ENCODE measurements around the gene CASTOR2. TPM values are rescaled to one million over a fixed set of nuclear protein-coding genes. Genes with fewer than 3 reads are reported as not detected.

CASTOR2 gene
- total and polyA plus RNA-seq, 7 experiments from 2014 or later = 0.46 to 5.1 (median 3.3) TPM

- DNase-seq (no peak), ATAC-seq (no peak)
- H3K27me3 Mint-ChIP-seq = no peaks in the 10 kb centered on the region
- ChIA-PET CTCF (no interaction called here), POLR2A (no interaction called here)
- no peaks in the 10 kb centered on the region for H3K4me1 ChIP-seq (ENCODE audit: control insufficient read depth in 2 of 2, insufficient read depth in 2 of 2, low read length in 2 of 2)
- H3K4me3 Mint-ChIP-seq = no peak overlapping the region
- H3K27ac ChIP-seq (ENCODE audit: low read depth, low read length) = no peak overlapping the region
- peaks cover 0 to 11% (median 0%) of the 10 kb centered on the region in 5 donors for H3K36me3 Mint-ChIP-seq
- H3K27ac Mint-ChIP-seq = no peak overlapping the region
- H3K36me3 ChIP-seq (ENCODE audit: control insufficient read depth in 2 of 3, insufficient read depth in 3 of 3, low read length in 3 of 3) = no peaks in the 10 kb centered on the region
- no peaks in the 10 kb centered on the region for H3K27me3 ChIP-seq (ENCODE audit: control insufficient read depth in 2 of 2, insufficient read depth in 2 of 2, low read length in 2 of 2)
- H3K9me3 ChIP-seq (ENCODE audit: control insufficient read depth in 2 of 3, low read length in 3 of 3) = no peaks in the 10 kb centered on the region
- intact Hi-C loops (cut with micrococcal nuclease) = no loop called here
- H3K4me1 Mint-ChIP-seq = no peaks in the 10 kb centered on the region
- H3K9me3 Mint-ChIP-seq = no peaks in the 10 kb centered on the region
- H3K4me3 ChIP-seq (ENCODE audit: low read length) = no peak overlapping the region
Measured at GRCh38 chr7:75019800-75020199, 55.3 kb downstream of the CASTOR2 start.

GRCh38 chr7:75024922-75025321, 60.4 kb downstream of the CASTOR2 start:
- no peaks in the 10 kb centered on the region for H3K27me3 Mint-ChIP-seq

GRCh38 chr7:75028299-75028698, 63.8 kb downstream of the CASTOR2 start:
- peaks cover 0 to 4% (median 0%) of the 10 kb centered on the region in 11 donors for H3K9me3 Mint-ChIP-seq
- Histone ChIP-seq H3K9me3 (ENCODE audit: control insufficient read depth in 2 of 3, low read length in 3 of 3) (peaks cover 0 to 5% (median 0%) of the 10 kb centered on the region in 3 experiments), H3K4me1 (ENCODE audit: control insufficient read depth in 2 of 2, insufficient read depth in 2 of 2, low read length in 2 of 2) (no peaks in the 10 kb centered on the region), H3K36me3 (ENCODE audit: control insufficient read depth in 2 of 3, insufficient read depth in 3 of 3, low read length in 3 of 3) (no peaks in the 10 kb centered on the region), H3K27me3 (ENCODE audit: control insufficient read depth in 2 of 2, insufficient read depth in 2 of 2, low read length in 2 of 2) (no peaks in the 10 kb centered on the region), H3K27ac (ENCODE audit: low read depth, low read length) (no peak overlapping the region), H3K4me3 (ENCODE audit: low read length) (no peak overlapping the region)
- DNase-seq (no peak), ATAC-seq (no peak)
- H3K4me3 Mint-ChIP-seq = no peak overlapping the region
- H3K4me1 Mint-ChIP-seq = peaks cover 0 to 8% (median 0%) of the 10 kb centered on the region in 7 donors
- peaks cover 0 to 11% (median 3%) of the 10 kb centered on the region in 5 donors for H3K36me3 Mint-ChIP-seq
- CTCF ChIA-PET = no interaction called here
- no peaks in the 10 kb centered on the region for H3K27me3 Mint-ChIP-seq
- intact Hi-C loops (cut with micrococcal nuclease) = no loop called here
- H3K27ac Mint-ChIP-seq = no peak overlapping the region
- POLR2A ChIA-PET = no interaction called here

More at GRCh38 chr7:75024922-75025321, 60.4 kb downstream of the CASTOR2 start:
- intact Hi-C loops (cut with micrococcal nuclease) = no loop called here
- Mint-ChIP-seq H3K36me3 (peaks cover 0 to 8% (median 0%) of the 10 kb centered on the region in 5 donors), H3K9me3 (peaks cover 0 to 2% (median 0%) of the 10 kb centered on the region in 11 donors), H3K27ac (no peak overlapping the region), H3K4me3 (no peak overlapping the region), H3K4me1 (peaks cover 0 to 4% (median 0%) of the 10 kb centered on the region in 7 donors)
- DNase-seq (no peak), ATAC-seq (no peak)
- H3K4me1 ChIP-seq (ENCODE audit: control insufficient read depth in 2 of 2, insufficient read depth in 2 of 2, low read length in 2 of 2) = no peaks in the 10 kb centered on the region
- CTCF ChIA-PET = no interaction called here
- H3K27ac ChIP-seq (ENCODE audit: low read depth, low read length) = no peak overlapping the region
- H3K36me3 ChIP-seq (ENCODE audit: control insufficient read depth in 2 of 3, insufficient read depth in 3 of 3, low read length in 3 of 3) = no peaks in the 10 kb centered on the region
- no peaks in the 10 kb centered on the region for H3K27me3 ChIP-seq (ENCODE audit: control insufficient read depth in 2 of 2, insufficient read depth in 2 of 2, low read length in 2 of 2)
- POLR2A ChIA-PET = no interaction called here
- H3K4me3 ChIP-seq (ENCODE audit: low read length) = no peak overlapping the region
- no peaks in the 10 kb centered on the region for H3K9me3 ChIP-seq (ENCODE audit: control insufficient read depth in 2 of 3, low read length in 3 of 3)

- Histone ChIP-seq H3K9me3 (ENCODE audit: control insufficient read depth in 2 of 3, low read length in 3 of 3) (peaks cover 0 to 5% (median 0%) of the 10 kb centered on the region in 3 experiments), H3K27ac (ENCODE audit: low read depth, low read length) (no peak overlapping the region), H3K4me3 (ENCODE audit: low read length) (no peak overlapping the region), H3K27me3 (ENCODE audit: control insufficient read depth in 2 of 2, insufficient read depth in 2 of 2, low read length in 2 of 2) (no peaks in the 10 kb centered on the region), H3K4me1 (ENCODE audit: control insufficient read depth in 2 of 2, insufficient read depth in 2 of 2, low read length in 2 of 2) (no peaks in the 10 kb centered on the region), H3K36me3 (ENCODE audit: control insufficient read depth in 2 of 3, insufficient read depth in 3 of 3, low read length in 3 of 3) (no peaks in the 10 kb centered on the region)
- H3K27me3 Mint-ChIP-seq = no peaks in the 10 kb centered on the region
- intact Hi-C loops (cut with micrococcal nuclease) = no loop called here
- DNase-seq (no peak), ATAC-seq (no peak)
- POLR2A ChIA-PET = no interaction called here
- H3K4me1 Mint-ChIP-seq = peaks cover 0 to 8% (median 0%) of the 10 kb centered on the region in 7 donors
- no peak overlapping the region for H3K27ac Mint-ChIP-seq
- CTCF ChIA-PET = no interaction called here
- H3K36me3 Mint-ChIP-seq = peaks cover 0 to 11% (median 3%) of the 10 kb centered on the region in 5 donors
- H3K4me3 Mint-ChIP-seq = no peak overlapping the region
- peaks cover 0 to 3% (median 0%) of the 10 kb centered on the region in 11 donors for H3K9me3 Mint-ChIP-seq
Measured at GRCh38 chr7:75033064-75033463, 68.6 kb downstream of the CASTOR2 start.

GRCh38 chr7:75033826-75034225, 69.3 kb downstream of the CASTOR2 start:
- no peak overlapping the region for H3K27ac ChIP-seq (ENCODE audit: low read depth, low read length)
- intact Hi-C loops (cut with micrococcal nuclease) = no loop called here
- H3K4me3 ChIP-seq (ENCODE audit: low read length) = no peak overlapping the region
- H3K9me3 Mint-ChIP-seq = peaks cover 0 to 3% (median 0%) of the 10 kb centered on the region in 11 donors
- H3K36me3 Mint-ChIP-seq = peaks cover 0 to 11% (median 3%) of the 10 kb centered on the region in 5 donors
- H3K4me1 ChIP-seq (ENCODE audit: control insufficient read depth in 2 of 2, insufficient read depth in 2 of 2, low read length in 2 of 2) = no peaks in the 10 kb centered on the region
- DNase-seq = no peak
- peaks cover 0 to 5% (median 0%) of the 10 kb centered on the region in 3 experiments for H3K9me3 ChIP-seq (ENCODE audit: control insufficient read depth in 2 of 3, low read length in 3 of 3)
- H3K27me3 Mint-ChIP-seq = no peaks in the 10 kb centered on the region
- H3K4me1 Mint-ChIP-seq = peaks cover 0 to 8% (median 0%) of the 10 kb centered on the region in 7 donors
- ATAC-seq = no peak
- H3K36me3 ChIP-seq (ENCODE audit: control insufficient read depth in 2 of 3, insufficient read depth in 3 of 3, low read length in 3 of 3) = no peaks in the 10 kb centered on the region
- CTCF ChIA-PET = no interaction called here
- no peaks in the 10 kb centered on the region for H3K27me3 ChIP-seq (ENCODE audit: control insufficient read depth in 2 of 2, insufficient read depth in 2 of 2, low read length in 2 of 2)
- H3K4me3 Mint-ChIP-seq = no peak overlapping the region
- H3K27ac Mint-ChIP-seq = peak overlapping the region in 1 of 9 donors; percentile 22
- POLR2A ChIA-PET = no interaction called here

DNA sequence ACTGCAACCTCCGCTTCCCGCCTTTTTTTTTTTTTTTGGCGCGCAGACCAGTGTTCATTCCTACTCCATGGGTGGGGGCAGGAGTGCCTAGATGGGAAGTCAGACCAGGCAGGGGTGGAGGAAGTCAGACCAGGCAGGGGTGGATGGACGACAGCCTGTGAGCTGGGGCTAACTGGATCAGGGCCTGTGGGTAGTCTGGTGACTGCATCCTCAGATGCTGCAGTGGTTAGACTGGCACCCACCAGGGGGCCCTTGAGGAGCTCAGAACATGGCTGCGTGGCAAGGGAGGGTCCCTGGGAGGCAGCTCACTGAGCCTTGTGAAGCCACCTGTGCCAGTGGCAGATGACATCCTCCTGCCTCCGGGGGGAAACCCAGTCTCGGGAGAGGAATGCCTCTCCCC, 74.0 kb downstream of the CASTOR2 start:
- Histone ChIP-seq H3K9me3 (ENCODE audit: control insufficient read depth in 2 of 3, low read length in 3 of 3) (no peaks in the 10 kb centered on the region), H3K4me1 (ENCODE audit: control insufficient read depth in 2 of 2, insufficient read depth in 2 of 2, low read length in 2 of 2) (no peaks in the 10 kb centered on the region), H3K36me3 (ENCODE audit: control insufficient read depth in 2 of 3, insufficient read depth in 3 of 3, low read length in 3 of 3) (peaks cover 0 to 17% (median 0%) of the 10 kb centered on the region in 3 experiments), H3K27me3 (ENCODE audit: control insufficient read depth in 2 of 2, insufficient read depth in 2 of 2, low read length in 2 of 2) (no peaks in the 10 kb centered on the region), H3K4me3 (ENCODE audit: low read length) (no peak overlapping the region), H3K27ac (ENCODE audit: low read depth, low read length) (no peak overlapping the region)
- H3K4me3 Mint-ChIP-seq = no peak overlapping the region
- intact Hi-C loops (cut with micrococcal nuclease) = no loop called here
- H3K9me3 Mint-ChIP-seq = no peaks in the 10 kb centered on the region
- DNase-seq (no peak), ATAC-seq (no peak)
- no peaks in the 10 kb centered on the region for H3K27me3 Mint-ChIP-seq
- no peaks in the 10 kb centered on the region for H3K4me1 Mint-ChIP-seq
- CTCF ChIA-PET = no interaction called here
- POLR2A ChIA-PET = no interaction called here
- no peak overlapping the region for H3K27ac Mint-ChIP-seq
- H3K36me3 Mint-ChIP-seq = peaks cover 0 to 12% (median 3%) of the 10 kb centered on the region in 5 donors

GRCh38 chr7:75039166-75039565, 74.7 kb downstream of the CASTOR2 start:
- no peaks in the 10 kb centered on the region for H3K4me1 ChIP-seq (ENCODE audit: control insufficient read depth in 2 of 2, insufficient read depth in 2 of 2, low read length in 2 of 2)
- no peak overlapping the region for H3K4me3 Mint-ChIP-seq
- no peaks in the 10 kb centered on the region for H3K9me3 ChIP-seq (ENCODE audit: control insufficient read depth in 2 of 3, low read length in 3 of 3)
- H3K36me3 Mint-ChIP-seq = peaks cover 0 to 12% (median 4%) of the 10 kb centered on the region in 5 donors
- H3K9me3 Mint-ChIP-seq = no peaks in the 10 kb centered on the region
- H3K27ac ChIP-seq (ENCODE audit: low read depth, low read length) = no peak overlapping the region
- intact Hi-C loops (cut with micrococcal nuclease) = no loop called here
- ChIA-PET POLR2A (no interaction called here), CTCF (no interaction called here)
- ATAC-seq (no peak), DNase-seq (no peak)
- no peaks in the 10 kb centered on the region for H3K27me3 Mint-ChIP-seq
- peak overlapping the region in 1 of 9 donors; percentile 5 for H3K27ac Mint-ChIP-seq
- peaks cover 0 to 23% (median 0%) of the 10 kb centered on the region in 3 experiments for H3K36me3 ChIP-seq (ENCODE audit: control insufficient read depth in 2 of 3, insufficient read depth in 3 of 3, low read length in 3 of 3)
- no peak overlapping the region for H3K4me3 ChIP-seq (ENCODE audit: low read length)
- no peaks in the 10 kb centered on the region for H3K27me3 ChIP-seq (ENCODE audit: control insufficient read depth in 2 of 2, insufficient read depth in 2 of 2, low read length in 2 of 2)
- H3K4me1 Mint-ChIP-seq = no peaks in the 10 kb centered on the region
